B cell (primary cell): Measurements from ENCODE around the gene TCAIM.

Source experiments
- EZH2 ChIP-seq: IDR thresholded peaks from 2 replicates; pipeline ENCODE4 v1.6.1; 2012; ENCODE audit warnings: borderline replicate concordance, low read depth, mild to moderate bottlenecking, moderate library complexity, low read length; ENCODE audit not compliant: insufficient read depth, poor library complexity, severe bottlenecking
- TF ChIP-seq, protein P1 (sequence below): fragments of 200-600 bp; IDR thresholded peaks from one replicate; pipeline ENCODE4 v1.8.0; 2022; ENCODE audit warnings: antibody characterized with exemption, mild to moderate bottlenecking

DNA sequence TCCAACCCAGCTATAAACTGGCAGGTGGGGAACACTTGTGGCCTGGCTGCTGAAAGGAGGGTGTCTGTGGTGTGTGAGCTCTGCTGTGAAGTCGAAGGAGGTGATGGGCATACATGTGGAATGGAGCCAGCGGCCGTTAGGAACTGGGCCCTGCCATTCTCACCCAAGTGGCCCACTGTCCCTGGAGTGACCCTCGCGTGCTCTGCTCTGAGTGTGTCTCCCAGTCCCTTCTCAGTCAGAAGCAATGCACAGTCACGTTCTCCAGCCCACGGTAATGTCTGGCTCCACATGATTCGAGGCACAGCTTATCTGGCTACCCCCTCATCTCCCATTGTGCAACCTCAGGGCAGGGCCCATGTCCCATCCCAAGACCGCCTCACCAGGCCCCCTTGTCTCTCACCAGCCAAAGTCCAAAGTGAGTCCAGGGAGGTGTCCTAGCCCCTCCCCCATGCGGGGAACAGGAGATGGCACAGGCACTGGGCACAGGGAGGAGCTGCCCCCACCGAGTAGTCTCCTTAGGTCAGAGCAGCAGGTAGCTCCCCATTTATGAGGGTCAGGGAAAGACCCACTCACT is 76.0 kb downstream of the TCAIM start:
- TF ChIP-seq, protein P1, sequence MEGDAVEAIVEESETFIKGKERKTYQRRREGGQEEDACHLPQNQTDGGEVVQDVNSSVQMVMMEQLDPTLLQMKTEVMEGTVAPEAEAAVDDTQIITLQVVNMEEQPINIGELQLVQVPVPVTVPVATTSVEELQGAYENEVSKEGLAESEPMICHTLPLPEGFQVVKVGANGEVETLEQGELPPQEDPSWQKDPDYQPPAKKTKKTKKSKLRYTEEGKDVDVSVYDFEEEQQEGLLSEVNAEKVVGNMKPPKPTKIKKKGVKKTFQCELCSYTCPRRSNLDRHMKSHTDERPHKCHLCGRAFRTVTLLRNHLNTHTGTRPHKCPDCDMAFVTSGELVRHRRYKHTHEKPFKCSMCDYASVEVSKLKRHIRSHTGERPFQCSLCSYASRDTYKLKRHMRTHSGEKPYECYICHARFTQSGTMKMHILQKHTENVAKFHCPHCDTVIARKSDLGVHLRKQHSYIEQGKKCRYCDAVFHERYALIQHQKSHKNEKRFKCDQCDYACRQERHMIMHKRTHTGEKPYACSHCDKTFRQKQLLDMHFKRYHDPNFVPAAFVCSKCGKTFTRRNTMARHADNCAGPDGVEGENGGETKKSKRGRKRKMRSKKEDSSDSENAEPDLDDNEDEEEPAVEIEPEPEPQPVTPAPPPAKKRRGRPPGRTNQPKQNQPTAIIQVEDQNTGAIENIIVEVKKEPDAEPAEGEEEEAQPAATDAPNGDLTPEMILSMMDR: no peak
- TF ChIP-seq EZH2: no peak
